ENCODE data around the gene NINL.

DNA sequence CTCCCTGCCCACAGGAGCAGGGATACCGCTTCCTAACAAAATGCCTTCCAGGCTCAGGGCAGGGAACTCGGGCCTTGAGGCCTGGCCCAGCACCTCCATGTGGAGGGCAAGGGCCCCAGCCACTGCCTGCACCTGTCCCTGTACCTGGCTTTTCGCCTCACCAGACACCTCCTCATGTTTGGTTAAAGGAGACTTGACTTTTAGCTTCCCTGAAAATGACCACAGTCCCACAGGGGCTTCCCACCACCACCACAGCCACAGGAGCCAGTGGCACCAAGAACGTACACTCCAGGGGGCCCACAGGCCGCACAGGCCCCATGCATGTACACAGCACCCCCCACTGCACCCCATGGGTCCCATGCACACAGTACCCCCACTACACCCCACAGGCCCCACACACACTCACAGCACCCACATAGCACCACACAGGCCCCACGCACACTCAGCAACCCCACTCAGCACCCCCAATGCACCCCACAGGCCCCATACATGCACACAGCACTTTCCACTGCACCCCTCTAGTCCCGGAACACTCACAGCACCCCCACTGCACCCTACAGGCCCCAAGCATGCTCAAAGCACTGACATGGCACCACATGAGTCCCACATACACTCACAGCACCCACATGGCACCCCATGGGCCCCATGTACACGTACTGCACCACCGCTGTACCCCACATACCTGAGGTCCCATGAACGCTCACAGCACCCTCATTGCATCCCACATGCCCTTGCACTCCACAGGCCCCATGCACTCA lies 91.4 kb downstream of the NINL start:
- TF ChIP-seq, protein P1, sequence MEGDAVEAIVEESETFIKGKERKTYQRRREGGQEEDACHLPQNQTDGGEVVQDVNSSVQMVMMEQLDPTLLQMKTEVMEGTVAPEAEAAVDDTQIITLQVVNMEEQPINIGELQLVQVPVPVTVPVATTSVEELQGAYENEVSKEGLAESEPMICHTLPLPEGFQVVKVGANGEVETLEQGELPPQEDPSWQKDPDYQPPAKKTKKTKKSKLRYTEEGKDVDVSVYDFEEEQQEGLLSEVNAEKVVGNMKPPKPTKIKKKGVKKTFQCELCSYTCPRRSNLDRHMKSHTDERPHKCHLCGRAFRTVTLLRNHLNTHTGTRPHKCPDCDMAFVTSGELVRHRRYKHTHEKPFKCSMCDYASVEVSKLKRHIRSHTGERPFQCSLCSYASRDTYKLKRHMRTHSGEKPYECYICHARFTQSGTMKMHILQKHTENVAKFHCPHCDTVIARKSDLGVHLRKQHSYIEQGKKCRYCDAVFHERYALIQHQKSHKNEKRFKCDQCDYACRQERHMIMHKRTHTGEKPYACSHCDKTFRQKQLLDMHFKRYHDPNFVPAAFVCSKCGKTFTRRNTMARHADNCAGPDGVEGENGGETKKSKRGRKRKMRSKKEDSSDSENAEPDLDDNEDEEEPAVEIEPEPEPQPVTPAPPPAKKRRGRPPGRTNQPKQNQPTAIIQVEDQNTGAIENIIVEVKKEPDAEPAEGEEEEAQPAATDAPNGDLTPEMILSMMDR (IDR thresholded peaks at IDR 0.05; ENCODE audit: low read depth, low read length, missing input control): no peak
- TF ChIP-seq TAF1 (conservative IDR thresholded peaks at IDR 0.05) (no peak), RAD21 (IDR thresholded peaks at IDR 0.05) (no peak), YY1 (IDR thresholded peaks at IDR 0.05) (no peak), RXRA (IDR thresholded peaks at IDR 0.05) (no peak), JUND (IDR thresholded peaks at IDR 0.05) (no peak), HNF4A (conservative IDR thresholded peaks at IDR 0.05) (no peak), GABPA (IDR thresholded peaks at IDR 0.05 in 1 of 2, conservative IDR thresholded peaks at IDR 0.05 in 1 of 2) (no peak), SP1 (IDR thresholded peaks at IDR 0.05) (no peak), NR2F2 (IDR thresholded peaks at IDR 0.05) (no peak)
- TF ChIP-seq, protein P2, sequence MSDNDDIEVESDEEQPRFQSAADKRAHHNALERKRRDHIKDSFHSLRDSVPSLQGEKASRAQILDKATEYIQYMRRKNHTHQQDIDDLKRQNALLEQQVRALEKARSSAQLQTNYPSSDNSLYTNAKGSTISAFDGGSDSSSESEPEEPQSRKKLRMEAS (IDR thresholded peaks at IDR 0.05): no peak
- TF ChIP-seq, protein P3, sequence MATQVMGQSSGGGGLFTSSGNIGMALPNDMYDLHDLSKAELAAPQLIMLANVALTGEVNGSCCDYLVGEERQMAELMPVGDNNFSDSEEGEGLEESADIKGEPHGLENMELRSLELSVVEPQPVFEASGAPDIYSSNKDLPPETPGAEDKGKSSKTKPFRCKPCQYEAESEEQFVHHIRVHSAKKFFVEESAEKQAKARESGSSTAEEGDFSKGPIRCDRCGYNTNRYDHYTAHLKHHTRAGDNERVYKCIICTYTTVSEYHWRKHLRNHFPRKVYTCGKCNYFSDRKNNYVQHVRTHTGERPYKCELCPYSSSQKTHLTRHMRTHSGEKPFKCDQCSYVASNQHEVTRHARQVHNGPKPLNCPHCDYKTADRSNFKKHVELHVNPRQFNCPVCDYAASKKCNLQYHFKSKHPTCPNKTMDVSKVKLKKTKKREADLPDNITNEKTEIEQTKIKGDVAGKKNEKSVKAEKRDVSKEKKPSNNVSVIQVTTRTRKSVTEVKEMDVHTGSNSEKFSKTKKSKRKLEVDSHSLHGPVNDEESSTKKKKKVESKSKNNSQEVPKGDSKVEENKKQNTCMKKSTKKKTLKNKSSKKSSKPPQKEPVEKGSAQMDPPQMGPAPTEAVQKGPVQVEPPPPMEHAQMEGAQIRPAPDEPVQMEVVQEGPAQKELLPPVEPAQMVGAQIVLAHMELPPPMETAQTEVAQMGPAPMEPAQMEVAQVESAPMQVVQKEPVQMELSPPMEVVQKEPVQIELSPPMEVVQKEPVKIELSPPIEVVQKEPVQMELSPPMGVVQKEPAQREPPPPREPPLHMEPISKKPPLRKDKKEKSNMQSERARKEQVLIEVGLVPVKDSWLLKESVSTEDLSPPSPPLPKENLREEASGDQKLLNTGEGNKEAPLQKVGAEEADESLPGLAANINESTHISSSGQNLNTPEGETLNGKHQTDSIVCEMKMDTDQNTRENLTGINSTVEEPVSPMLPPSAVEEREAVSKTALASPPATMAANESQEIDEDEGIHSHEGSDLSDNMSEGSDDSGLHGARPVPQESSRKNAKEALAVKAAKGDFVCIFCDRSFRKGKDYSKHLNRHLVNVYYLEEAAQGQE (IDR thresholded peaks at IDR 0.05): no peak
- TF ChIP-seq, protein P4, sequence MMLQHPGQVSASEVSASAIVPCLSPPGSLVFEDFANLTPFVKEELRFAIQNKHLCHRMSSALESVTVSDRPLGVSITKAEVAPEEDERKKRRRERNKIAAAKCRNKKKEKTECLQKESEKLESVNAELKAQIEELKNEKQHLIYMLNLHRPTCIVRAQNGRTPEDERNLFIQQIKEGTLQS (IDR thresholded peaks at IDR 0.05): no peak

Measured in liver (tissue), 3 donors.